ENCODE results near the gene KRTAP5-3.

The KRTAP5-3 gene

DNA sequence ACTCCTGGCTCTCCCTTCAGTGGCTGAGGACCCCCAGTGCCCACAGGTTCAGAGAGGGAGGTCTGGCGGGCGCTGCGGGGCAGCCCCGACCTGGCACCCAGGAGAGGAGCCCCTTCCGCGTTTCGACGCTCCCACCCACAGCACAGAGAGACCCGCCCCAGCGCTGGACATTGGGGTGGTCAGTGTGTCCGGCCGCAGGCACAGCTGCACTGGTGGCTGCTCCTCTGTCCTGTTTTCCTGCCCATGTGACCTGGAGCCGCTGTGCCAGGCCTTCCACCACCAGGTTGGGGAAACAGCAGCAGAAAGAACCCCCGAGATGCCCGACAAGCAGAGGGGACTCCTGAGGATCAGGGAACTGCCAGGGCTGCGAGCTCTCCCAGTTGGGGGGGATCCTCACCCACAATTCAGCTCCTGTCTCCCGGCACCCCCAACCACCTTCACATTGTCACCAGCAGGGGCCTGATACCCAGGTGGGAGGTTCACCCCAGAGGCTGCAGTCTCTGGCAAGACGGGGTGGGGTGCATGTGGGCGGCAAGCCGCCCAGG is 35.0 kb upstream of the KRTAP5-3 start:
- no peak for DNase-seq (ENCODE audit: low read depth, low spot score)

DNA sequence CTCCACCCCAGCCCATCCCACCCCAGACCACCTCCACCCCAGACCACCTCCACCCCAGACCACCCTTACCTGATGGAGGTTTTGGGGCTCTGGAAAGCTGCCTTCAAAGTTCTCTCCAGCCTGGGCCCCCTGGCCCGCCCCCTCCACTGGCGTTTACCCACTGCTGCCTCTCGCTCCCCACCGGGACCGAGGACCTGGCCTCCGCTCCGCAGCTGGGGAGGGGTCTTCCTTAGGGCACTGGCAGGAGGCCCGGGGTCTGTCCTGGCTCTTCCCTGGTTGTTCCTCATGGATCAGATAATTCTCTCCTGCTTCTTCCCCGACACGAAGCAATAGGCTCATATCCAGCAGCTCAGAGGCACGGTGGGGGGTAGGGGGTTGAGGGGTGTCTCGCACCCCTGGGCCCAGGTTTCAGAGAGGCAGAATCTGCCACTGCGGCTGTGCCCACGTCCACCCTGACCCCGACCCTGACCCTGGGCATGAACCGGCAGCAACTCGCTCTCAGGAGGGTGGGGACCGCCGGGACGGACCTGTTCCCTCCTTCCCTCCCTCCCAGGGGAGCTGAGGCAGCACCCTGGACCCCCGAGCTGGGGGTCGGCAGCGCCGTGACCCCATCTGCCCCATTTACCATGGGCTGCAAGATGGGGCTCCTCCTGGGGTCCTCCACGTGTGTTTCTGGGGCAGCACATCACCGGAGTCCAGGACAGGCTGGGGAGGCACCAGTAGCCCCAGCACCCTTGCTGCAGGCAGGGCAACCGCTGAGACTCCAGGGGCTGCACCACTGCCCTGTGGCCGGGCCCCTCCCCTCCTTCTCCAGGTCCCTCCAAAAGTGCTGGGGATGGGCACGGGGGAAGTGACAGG is 34.3 kb upstream of the KRTAP5-3 start:
- no peak for DNase-seq (ENCODE audit: low read depth, low spot score)

- no peak for DNase-seq (ENCODE audit: low read depth, low spot score)
These were observed 32.8 kb upstream of the KRTAP5-3 start for GRCh38 chr11:1641096-1641495.

- no peak for DNase-seq (ENCODE audit: low read depth, low spot score)
These were observed 32.0 kb upstream of the KRTAP5-3 start for GRCh38 chr11:1640076-1640946.

GRCh38 chr11:1639666-1640065 is 31.4 kb upstream of the KRTAP5-3 start:
- DNase-seq (ENCODE audit: low read depth, low spot score): no peak

DNA sequence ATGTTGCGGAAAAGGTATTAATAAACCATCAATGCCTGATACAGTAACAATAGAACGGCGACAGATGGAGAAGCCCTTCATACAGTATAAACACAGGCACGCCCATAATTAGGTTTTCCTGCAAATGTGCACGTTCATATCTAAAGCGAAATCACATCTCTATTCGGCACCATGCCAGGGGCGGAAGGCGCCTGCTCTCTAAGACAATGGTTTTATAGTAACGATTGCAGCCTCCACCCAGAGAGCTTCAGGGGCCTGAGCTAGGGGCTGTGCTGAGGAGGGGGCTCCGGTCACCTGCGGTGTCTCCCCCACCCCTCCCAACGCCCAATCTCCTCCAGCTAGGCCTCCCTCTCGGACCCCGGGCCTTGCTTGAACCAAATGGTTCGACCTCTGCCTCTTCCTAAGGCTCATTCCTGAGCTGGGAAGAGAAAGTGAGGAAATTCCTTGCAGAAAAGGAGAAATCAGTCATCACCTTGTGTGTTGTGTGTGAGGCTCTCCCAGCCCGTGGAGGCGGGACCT is 30.9 kb upstream of the KRTAP5-3 start:
- no peak for DNase-seq (ENCODE audit: low read depth, low spot score)

- DNase-seq (ENCODE audit: low read depth, low spot score): no peak
These were observed 30.1 kb upstream of the KRTAP5-3 start for GRCh38 chr11:1638344-1638743.

DNA sequence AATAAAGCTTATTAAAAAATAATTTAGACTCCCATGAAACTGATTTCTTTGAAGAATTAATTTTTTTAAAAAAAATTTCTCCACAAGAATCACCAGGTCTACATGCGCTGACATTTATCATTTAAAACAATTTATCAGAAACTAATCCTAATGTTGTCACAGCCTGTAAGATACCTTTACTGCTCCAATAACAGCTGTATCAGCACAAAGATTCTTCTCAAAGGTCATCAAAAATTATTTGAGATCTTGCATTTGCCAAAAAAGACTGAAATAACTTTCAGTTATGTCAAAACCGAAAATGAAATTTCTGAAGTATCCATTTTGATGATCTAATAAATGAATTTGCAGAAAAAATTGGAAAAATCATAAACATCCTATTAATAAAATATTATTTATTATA is 29.4 kb upstream of the KRTAP5-3 start:
- DNase-seq (ENCODE audit: low read depth, low spot score): no peak

- DNase-seq (ENCODE audit: low read depth, low spot score): no peak
These were observed 28.2 kb upstream of the KRTAP5-3 start for GRCh38 chr11:1636291-1636950.

DNA sequence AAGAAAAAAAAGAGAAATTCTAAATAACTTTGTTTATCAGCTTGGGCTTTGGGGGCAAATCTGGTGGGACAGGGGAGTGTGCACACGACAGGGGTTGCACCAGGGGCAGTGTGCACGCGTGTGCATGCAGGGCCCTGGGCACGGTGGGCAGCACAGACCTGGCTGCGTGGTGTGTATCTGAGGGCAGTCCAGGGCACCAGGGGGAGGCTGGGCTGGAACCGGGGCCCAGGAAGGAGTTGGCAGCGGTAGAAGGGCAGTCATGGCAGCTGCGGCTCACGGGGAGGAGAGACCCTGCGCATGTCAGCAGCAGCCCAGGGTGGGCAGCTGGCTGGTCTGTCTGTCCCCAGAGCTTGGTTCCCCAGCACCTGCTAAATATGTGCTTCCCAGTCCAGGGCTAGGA is 25.6 kb upstream of the KRTAP5-3 start:
- no peak for DNase-seq (ENCODE audit: low read depth, low spot score)

- DNase-seq (ENCODE audit: low read depth, low spot score): no peak
These were observed 23.9 kb upstream of the KRTAP5-3 start for GRCh38 chr11:1632053-1632714.

- DNase-seq (ENCODE audit: low read depth, low spot score): no peak
These were observed 22.9 kb upstream of the KRTAP5-3 start for GRCh38 chr11:1631066-1631568.

- DNase-seq (ENCODE audit: low read depth, low spot score): no peak
These were observed 22.0 kb upstream of the KRTAP5-3 start for GRCh38 chr11:1630271-1630670.

- no peak for DNase-seq (ENCODE audit: low read depth, low spot score)
These were observed 21.3 kb upstream of the KRTAP5-3 start, which contains the start of gene KRTAP5-5 for GRCh38 chr11:1629326-1630185. Gene KRTAP5-5 (plus strand): TSS chr11:1629775. CDS start chr11:1629841, 66 bp downstream.

- DNase-seq (ENCODE audit: low read depth, low spot score): no peak
These were observed 20.5 kb upstream of the KRTAP5-3 start for GRCh38 chr11:1628506-1629325.

DNA sequence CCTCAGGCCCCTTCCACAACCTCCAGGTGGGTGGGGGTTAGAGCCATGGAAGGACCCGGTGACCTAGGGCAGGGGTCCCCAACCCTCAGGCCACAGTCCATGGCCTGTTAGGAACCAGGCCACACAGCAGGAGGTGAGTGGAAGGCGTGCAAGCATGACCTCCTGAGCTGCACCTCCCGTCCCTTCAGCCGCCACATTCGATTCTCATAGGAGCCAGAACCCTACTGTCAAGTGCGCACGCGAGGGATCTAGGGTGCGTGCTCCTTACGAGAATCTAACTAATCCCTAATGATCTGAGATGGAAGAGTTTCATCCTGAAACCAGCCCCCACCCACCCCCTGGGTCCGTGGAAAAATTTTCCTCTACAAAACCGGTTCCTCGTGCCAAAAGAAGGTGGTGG is 17.3 kb upstream of the KRTAP5-3 start:
- no peak for DNase-seq (ENCODE audit: low read depth, low spot score)

- DNase-seq (ENCODE audit: low read depth, low spot score): no peak
These were observed 16.4 kb upstream of the KRTAP5-3 start for GRCh38 chr11:1624621-1625020.

- no peak for DNase-seq (ENCODE audit: low read depth, low spot score)
These were observed 15.5 kb upstream of the KRTAP5-3 start for GRCh38 chr11:1623716-1624115.

- DNase-seq (ENCODE audit: low read depth, low spot score): no peak
These were observed 13.8 kb upstream of the KRTAP5-3 start, which contains the start of gene KRTAP5-4 for GRCh38 chr11:1622086-1622485. Gene KRTAP5-4 (minus strand): TSS chr11:1622138. CDS start chr11:1622093, 45 bp downstream.
